Measurements from ENCODE around the gene CIRBP.
"Not testable (repeated sequence)": the region's sequence is repeated elsewhere in the genome, so short reads cannot be mapped to it uniquely, and the experiment has no call there.

Gene CIRBP

GRCh38 chr19:1244693-1245451 lies 24.3 kb upstream of the CIRBP start:
- DNase-seq = no peak

GRCh38 chr19:1245494-1246264 lies 23.5 kb upstream of the CIRBP start:
- no peak for DNase-seq

GRCh38 chr19:1246265-1247087 lies 22.7 kb upstream of the CIRBP start:
- not testable (repeated sequence) for DNase-seq

GRCh38 chr19:1247748-1248138 lies 21.4 kb upstream of the CIRBP start:
- no peak for DNase-seq

GRCh38 chr19:1248139-1248785 lies 20.9 kb upstream of the CIRBP start, which contains the start of gene MIDN:
Gene MIDN (plus strand): TSS chr19:1248583. CDS start chr19:1250297, 1,714 bp downstream.
- DNase-seq = peak; percentile 65

- peak; percentile 77 for DNase-seq
Observed at GRCh38 chr19:1248786-1249297, 20.3 kb upstream of the CIRBP start.

- DNase-seq = peak; percentile 95
Observed at GRCh38 chr19:1249298-1249989, 19.7 kb upstream of the CIRBP start.

- DNase-seq = no peak
Observed at GRCh38 chr19:1249990-1250436, 19.1 kb upstream of the CIRBP start.

- DNase-seq = peak; percentile 50
Observed at GRCh38 chr19:1250437-1251260, 18.5 kb upstream of the CIRBP start.

GRCh38 chr19:1251330-1252220 lies 17.6 kb upstream of the CIRBP start:
- peak; percentile 61 for DNase-seq

- peak; percentile 59 for DNase-seq
Observed at GRCh38 chr19:1252221-1252820, 16.8 kb upstream of the CIRBP start.

- DNase-seq = peak; percentile 74
Observed at GRCh38 chr19:1252821-1253513, 16.2 kb upstream of the CIRBP start.

- no peak for DNase-seq
Observed at GRCh38 chr19:1253514-1254080, 15.5 kb upstream of the CIRBP start.

- DNase-seq = no peak
Observed at GRCh38 chr19:1254081-1254527, 15.0 kb upstream of the CIRBP start.

- DNase-seq = no peak
Observed at GRCh38 chr19:1254530-1255185, 14.5 kb upstream of the CIRBP start.

- no peak for DNase-seq
Observed at GRCh38 chr19:1255186-1256161, 13.7 kb upstream of the CIRBP start.
